HL-60 (cell line): Measurements from ENCODE around the gene MLF1.

Experiments
- DNase-seq, 2 experiments: peaks; one replicate each; pipeline ENCODE4 v3.0.0-alpha.2; 2010 to 2020; ENCODE audit warnings: low read depth in 1 of 2, low spot score in 1 of 2
- H3K27ac ChIP-seq: fragments of 250-450 bp; sonication (Bioruptor Pico); replicated peaks from 2 replicates; pipeline ENCODE4 v1.5.1; 2020; ENCODE audit warnings: mild to moderate bottlenecking, moderate library complexity
- H3K27me3 ChIP-seq: fragments of 250-450 bp; sonication (Bioruptor Pico); 2 replicates; pipeline ENCODE4 v1.5.1; 2021; ENCODE audit warnings: mild to moderate bottlenecking, moderate library complexity; ENCODE audit not compliant: insufficient read depth, poor library complexity, severe bottlenecking
- H3K4me3 ChIP-seq: replicated peaks from 2 replicates; pipeline ENCODE4 v1.5.1; 2011; ENCODE audit warnings: mild to moderate bottlenecking, control low read depth, low read length; ENCODE audit not compliant: insufficient read depth
- GABPA ChIP-seq: IDR thresholded peaks from 2 replicates; pipeline ENCODE4 v1.6.1; 2012; ENCODE audit warnings: low read depth
- POLR2AphosphoS5 ChIP-seq: IDR thresholded peaks from 2 replicates; pipeline ENCODE4 v1.6.1; 2012; ENCODE audit warnings: low read depth
- REST ChIP-seq: IDR thresholded peaks from 2 replicates; pipeline ENCODE4 v1.6.1; 2012; ENCODE audit warnings: low read depth; ENCODE audit not compliant: insufficient replicate concordance
- SPI1 ChIP-seq: IDR thresholded peaks from 2 replicates; pipeline ENCODE4 v1.6.1; 2012; ENCODE audit warnings: low read depth, mild to moderate bottlenecking, borderline replicate concordance
- TF ChIP-seq, protein P1 (sequence below): IDR thresholded peaks from one replicate; pipeline ENCODE4 v1.5.1; 2011; ENCODE audit warnings: low read length, control low read depth, inconsistent platforms; ENCODE audit not compliant: insufficient read depth

MLF1 gene

GRCh38 chr3:158617982-158618875, 47.2 kb downstream of the MLF1 start:
- Histone ChIP-seq H3K4me3 (no peak overlapping the region), H3K27ac (no peak overlapping the region), H3K27me3 (no peaks in the 10 kb centered on the region)
- DNase-seq: no peak
- no peak for TF ChIP-seq POLR2AphosphoS5
- no peak for TF ChIP-seq GABPA

DNA sequence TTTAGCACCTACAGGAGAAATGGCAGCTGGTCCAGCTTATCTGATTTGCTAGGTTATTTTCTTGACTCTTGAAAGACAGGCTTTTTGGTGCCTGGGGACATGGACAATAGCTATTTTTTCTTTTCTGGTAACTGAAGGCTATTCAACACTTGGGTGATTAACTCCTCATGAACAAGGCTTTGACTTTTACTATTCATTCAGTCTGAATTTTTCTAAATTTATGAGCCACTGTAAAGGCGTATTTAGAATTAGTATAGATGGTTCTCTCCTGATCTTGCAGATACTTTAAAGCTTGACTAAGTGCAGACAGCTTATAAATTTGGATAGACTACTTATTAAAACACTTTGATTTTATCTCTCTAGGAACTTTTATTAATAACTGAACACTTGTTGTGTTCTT, 54.9 kb downstream of the MLF1 start:
- Histone ChIP-seq H3K27ac (no peak overlapping the region), H3K4me3 (no peak overlapping the region), H3K27me3 (no peaks in the 10 kb centered on the region)
- DNase-seq: no peak
- TF ChIP-seq GABPA (no peak), POLR2AphosphoS5 (no peak), SPI1 (no peak), REST (no peak)
- TF ChIP-seq, protein P1, sequence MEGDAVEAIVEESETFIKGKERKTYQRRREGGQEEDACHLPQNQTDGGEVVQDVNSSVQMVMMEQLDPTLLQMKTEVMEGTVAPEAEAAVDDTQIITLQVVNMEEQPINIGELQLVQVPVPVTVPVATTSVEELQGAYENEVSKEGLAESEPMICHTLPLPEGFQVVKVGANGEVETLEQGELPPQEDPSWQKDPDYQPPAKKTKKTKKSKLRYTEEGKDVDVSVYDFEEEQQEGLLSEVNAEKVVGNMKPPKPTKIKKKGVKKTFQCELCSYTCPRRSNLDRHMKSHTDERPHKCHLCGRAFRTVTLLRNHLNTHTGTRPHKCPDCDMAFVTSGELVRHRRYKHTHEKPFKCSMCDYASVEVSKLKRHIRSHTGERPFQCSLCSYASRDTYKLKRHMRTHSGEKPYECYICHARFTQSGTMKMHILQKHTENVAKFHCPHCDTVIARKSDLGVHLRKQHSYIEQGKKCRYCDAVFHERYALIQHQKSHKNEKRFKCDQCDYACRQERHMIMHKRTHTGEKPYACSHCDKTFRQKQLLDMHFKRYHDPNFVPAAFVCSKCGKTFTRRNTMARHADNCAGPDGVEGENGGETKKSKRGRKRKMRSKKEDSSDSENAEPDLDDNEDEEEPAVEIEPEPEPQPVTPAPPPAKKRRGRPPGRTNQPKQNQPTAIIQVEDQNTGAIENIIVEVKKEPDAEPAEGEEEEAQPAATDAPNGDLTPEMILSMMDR: no peak

DNA sequence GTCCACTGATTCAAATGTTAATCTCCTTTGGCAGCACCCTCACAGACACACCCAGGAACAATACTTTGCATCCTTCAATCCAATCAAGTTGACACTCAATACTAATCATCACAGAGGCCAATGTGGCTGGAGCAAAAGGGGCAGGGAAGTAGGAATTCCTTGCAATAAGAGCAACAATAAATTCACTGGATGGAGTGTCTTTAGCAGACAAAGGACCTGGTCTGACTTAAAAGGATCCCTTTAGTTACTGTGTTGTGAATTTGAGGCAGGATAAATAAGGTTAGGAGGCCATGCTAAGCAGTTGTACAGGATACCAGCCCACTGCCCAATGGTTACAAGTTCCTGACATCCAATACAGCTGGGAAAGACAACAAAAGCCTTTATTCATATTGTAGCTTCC, 61.0 kb downstream of the MLF1 start:
- TF ChIP-seq SPI1: no peak
- no peak for TF ChIP-seq GABPA
- TF ChIP-seq, protein P1: no peak
- no peak for TF ChIP-seq POLR2AphosphoS5
- no peak for TF ChIP-seq REST
- DNase-seq: no peak
- H3K27me3 ChIP-seq: no peaks in the 10 kb centered on the region
- no peak overlapping the region for H3K27ac ChIP-seq
- no peak overlapping the region for H3K4me3 ChIP-seq

GRCh38 chr3:158640646-158641045, 69.7 kb downstream of the MLF1 start:
- Histone ChIP-seq H3K27me3 (no peaks in the 10 kb centered on the region), H3K4me3 (no peak overlapping the region), H3K27ac (no peak overlapping the region)
- DNase-seq: no peak
- TF ChIP-seq GABPA (no peak), POLR2AphosphoS5 (no peak)
